HEK293 (cell line): Measurements from ENCODE around the gene P2RX6.

ENCODE experiments used
- ZFP41 ChIP-seq: fragments of 450-650 bp; formaldehyde crosslinking; IDR thresholded peaks from 2 replicates; pipeline ENCODE4 v1.5.1; 2016; ENCODE audit warnings: missing biosample characterization, missing genetic modification characterization, borderline replicate concordance
- ZNF324 ChIP-seq: fragments of 450-650 bp; formaldehyde crosslinking; IDR thresholded peaks from 2 replicates; pipeline ENCODE4 v1.5.1; 2016; ENCODE audit warnings: missing biosample characterization, missing genetic modification characterization
- ZNF416 ChIP-seq: fragments of 450-650 bp; formaldehyde crosslinking; IDR thresholded peaks from 2 replicates; pipeline ENCODE4 v1.5.1; 2016; ENCODE audit warnings: missing biosample characterization, missing genetic modification characterization
- TF ChIP-seq, protein P1 (sequence below): fragments of 450-650 bp; formaldehyde crosslinking; IDR thresholded peaks from 2 replicates; pipeline ENCODE4 v1.5.1; 2016; ENCODE audit warnings: missing biosample characterization, missing genetic modification characterization
- TF ChIP-seq, protein P2 (sequence below): fragments of 450-650 bp; formaldehyde crosslinking; IDR thresholded peaks from 2 replicates; pipeline ENCODE4 v1.5.1; 2016; ENCODE audit warnings: missing biosample characterization, missing genetic modification characterization, borderline replicate concordance

DNA sequence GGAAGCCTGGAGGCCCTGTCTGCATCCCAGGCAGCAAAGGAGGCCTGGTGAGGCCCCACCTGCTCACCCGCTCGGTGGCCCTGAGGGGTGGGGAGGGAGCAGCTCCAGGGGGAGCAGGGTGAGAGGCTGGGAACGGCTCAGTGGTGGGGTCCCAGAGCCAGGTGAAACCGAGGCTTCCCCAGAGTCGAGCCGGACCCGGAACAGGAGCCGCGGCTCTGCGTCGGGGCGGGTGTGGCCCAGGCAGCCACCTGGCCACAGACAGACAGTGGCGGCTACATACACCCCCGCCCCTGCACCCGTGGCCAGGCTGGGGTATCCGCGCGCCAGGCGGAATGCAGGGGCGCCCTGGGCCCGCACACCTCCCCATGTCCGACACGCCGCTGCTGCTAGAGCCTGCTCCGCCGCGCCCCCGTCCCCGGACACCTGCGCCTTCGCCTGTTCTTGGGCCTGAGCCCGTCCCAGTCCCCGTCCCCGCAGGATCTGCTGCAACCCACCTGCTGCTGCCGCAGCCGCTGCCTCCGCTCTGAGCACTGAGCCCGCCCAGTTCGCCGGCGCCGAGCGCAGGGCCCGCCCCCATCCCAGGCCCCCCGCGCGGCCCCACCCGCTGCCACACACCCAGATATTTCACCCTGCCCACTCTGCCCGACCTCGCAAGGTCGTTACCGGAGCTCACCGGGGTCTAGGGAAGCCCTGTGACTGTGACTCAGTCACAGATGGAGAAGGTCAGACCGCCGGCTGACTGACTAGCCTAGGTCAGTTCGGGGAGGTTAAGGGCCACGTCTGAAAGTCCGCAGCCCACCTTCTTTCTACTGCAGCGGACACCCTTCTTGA, 17.3 kb downstream of the P2RX6 start, which contains the start of gene SLC7A4:
- TF ChIP-seq, protein P1, sequence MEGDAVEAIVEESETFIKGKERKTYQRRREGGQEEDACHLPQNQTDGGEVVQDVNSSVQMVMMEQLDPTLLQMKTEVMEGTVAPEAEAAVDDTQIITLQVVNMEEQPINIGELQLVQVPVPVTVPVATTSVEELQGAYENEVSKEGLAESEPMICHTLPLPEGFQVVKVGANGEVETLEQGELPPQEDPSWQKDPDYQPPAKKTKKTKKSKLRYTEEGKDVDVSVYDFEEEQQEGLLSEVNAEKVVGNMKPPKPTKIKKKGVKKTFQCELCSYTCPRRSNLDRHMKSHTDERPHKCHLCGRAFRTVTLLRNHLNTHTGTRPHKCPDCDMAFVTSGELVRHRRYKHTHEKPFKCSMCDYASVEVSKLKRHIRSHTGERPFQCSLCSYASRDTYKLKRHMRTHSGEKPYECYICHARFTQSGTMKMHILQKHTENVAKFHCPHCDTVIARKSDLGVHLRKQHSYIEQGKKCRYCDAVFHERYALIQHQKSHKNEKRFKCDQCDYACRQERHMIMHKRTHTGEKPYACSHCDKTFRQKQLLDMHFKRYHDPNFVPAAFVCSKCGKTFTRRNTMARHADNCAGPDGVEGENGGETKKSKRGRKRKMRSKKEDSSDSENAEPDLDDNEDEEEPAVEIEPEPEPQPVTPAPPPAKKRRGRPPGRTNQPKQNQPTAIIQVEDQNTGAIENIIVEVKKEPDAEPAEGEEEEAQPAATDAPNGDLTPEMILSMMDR: no peak
- TF ChIP-seq ZNF416 (no peak), ZNF324 (tag by site-specific recombination) (no peak), ZFP41 (no peak)
- TF ChIP-seq, protein P2, sequence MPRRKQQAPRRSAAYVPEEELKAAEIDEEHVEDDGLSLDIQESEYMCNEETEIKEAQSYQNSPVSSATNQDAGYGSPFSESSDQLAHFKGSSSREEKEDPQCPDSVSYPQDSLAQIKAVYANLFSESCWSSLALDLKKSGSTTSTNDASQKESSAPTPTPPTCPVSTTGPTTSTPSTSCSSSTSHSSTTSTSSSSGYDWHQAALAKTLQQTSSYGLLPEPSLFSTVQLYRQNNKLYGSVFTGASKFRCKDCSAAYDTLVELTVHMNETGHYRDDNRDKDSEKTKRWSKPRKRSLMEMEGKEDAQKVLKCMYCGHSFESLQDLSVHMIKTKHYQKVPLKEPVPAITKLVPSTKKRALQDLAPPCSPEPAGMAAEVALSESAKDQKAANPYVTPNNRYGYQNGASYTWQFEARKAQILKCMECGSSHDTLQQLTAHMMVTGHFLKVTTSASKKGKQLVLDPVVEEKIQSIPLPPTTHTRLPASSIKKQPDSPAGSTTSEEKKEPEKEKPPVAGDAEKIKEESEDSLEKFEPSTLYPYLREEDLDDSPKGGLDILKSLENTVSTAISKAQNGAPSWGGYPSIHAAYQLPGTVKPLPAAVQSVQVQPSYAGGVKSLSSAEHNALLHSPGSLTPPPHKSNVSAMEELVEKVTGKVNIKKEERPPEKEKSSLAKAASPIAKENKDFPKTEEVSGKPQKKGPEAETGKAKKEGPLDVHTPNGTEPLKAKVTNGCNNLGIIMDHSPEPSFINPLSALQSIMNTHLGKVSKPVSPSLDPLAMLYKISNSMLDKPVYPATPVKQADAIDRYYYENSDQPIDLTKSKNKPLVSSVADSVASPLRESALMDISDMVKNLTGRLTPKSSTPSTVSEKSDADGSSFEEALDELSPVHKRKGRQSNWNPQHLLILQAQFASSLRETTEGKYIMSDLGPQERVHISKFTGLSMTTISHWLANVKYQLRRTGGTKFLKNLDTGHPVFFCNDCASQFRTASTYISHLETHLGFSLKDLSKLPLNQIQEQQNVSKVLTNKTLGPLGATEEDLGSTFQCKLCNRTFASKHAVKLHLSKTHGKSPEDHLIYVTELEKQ: no peak
